HG02623 (cell line): ENCODE results near the gene RSPH1.

ENCODE experiments used
- ATAC-seq: cut with Tn5 transposase; IDR thresholded peaks from one replicate; pipeline ENCODE4 v1.9.1; 2021; ENCODE audit warnings: moderate library complexity; ENCODE audit not compliant: unreplicated experiment

The RSPH1 gene

DNA sequence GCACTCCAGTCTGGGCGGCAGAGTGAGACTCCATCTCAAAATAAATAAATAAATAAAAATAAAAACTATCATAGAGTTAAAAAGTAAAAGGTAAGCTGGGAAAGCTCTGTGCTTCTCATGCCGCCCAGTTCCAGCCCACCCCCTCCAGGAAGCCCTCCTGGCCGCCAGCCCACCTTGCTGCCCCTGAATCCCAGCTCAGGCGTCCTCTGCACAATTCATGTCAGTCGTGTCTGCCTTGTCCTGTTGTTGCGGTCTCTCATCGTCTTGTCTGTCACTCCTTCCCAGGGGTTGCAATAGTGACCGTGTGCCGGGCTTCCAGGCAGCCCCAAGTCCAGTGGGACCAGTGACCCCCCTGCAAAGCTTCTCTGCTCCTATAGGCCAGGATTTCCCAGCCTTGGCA lies 44.1 kb downstream of the RSPH1 start:
- ATAC-seq = no peak

DNA sequence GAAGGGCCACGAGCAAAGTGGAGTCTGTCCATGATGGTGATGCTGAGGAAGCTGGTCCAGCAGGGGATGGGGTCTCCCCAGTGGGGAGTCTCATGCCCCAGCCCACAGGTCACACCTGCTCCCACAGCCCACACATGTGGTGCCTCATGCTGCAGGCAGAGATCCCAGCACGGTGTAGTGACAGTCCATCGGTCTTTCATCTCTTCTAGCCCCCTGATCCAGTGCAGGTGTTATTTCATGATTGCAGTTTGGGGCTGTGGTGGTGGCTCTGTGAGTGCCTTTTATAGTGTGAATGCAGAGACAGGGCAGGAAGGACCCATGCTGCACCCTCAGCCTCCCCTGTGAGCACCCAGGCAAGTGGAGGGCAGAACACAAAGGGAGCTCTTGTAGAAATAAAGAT lies 47.3 kb downstream of the RSPH1 start:
- ATAC-seq = no peak

GRCh38 chr21:42447732-42448131 lies 48.3 kb downstream of the RSPH1 start:
- ATAC-seq = no peak

- no peak for ATAC-seq
Observed at GRCh38 chr21:42447182-42447581, 48.8 kb downstream of the RSPH1 start.

DNA sequence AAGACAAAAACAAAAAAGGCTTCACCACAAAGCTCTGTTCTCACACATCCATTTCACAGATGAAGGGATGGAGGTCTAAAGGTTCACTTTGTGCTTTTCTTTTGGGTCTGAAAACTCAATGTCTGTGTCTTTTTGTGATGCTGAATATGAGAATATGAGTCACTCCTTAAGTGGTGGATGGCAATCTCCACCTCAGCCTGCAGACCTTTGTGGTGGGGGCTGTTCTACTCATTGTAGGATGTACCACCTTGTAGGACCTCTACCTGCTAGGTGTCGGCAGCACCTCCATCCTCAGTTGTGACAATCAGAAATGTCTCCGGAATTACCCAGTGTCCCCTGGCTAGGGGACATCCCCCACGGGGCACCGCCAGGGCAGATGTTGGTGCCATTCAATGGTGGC lies 49.5 kb downstream of the RSPH1 start:
- ATAC-seq = no peak

- no peak for ATAC-seq
Observed at GRCh38 chr21:42445311-42445710, 50.7 kb downstream of the RSPH1 start.

- ATAC-seq = no peak
Observed at GRCh38 chr21:42444745-42445059, 51.3 kb downstream of the RSPH1 start.

DNA sequence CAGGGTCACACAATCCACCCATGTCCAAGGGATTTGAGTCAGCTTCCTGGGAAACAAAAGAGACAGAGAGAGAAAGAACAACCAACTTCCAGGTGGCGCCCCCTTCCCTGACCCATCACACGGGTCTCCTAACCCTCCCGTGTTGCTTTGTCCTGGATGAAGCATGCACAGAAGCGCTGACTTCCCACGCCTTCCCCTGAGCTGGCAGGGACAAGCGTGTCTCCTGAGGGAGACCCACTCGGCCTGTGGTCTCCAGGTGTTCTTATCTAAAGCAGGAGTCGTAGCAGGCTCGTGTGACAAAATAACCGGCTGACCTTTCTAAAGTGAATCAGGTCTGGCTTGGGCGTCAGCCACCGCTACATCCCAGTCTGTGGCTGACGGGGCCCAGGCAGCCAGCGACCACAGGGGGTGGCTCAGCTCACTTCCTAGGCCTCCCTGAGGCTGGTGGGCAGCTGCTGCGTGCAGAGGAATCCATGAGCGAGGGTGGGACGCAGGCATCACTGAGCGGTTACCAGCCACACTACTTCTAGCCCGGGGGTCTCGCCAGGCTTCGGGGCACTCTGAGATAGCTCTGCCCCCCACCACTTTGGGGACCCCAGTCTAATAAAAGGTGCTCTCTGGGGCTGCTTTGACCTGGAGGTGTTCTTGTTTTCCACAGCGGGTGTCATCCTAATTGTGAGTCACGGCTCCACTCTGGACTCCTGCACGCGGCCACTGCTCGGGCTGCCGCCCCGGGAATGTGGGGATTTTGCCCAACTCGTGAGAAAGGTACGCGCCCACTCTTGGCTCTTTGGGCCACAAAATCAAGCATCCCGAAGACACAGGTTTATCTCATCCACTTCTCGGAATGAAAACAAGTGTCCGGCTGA lies 51.9 kb downstream of the RSPH1 start:
- ATAC-seq = no peak

DNA sequence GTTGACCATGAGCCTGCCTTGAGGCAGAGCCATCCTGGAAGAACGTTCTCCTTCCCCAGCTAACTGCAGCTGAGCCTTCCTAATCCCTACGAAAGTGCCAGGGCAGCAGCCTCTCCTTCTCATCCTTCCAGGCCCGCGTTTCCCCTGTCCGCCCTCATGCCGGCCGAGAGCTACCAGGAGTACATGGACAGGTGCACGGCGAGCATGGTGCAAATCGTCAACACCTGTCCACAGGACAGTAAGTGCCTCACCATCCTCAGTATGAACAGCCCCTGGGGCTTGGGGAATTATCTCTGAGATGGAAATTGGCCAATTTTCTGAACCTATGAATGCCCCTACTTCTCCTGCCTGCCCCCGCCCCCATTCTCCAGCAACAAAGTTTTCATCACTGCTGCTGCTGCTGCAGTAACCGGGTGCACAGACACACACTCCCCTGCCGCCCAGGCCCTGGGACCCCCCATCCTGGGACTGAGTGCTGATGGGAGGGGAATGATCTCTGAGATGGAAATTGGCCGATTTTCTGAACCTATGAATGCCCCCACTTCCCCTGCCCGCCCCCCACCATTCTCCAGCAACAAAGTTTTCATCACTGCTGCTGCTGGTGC lies 52.7 kb downstream of the RSPH1 start:
- ATAC-seq = no peak

DNA sequence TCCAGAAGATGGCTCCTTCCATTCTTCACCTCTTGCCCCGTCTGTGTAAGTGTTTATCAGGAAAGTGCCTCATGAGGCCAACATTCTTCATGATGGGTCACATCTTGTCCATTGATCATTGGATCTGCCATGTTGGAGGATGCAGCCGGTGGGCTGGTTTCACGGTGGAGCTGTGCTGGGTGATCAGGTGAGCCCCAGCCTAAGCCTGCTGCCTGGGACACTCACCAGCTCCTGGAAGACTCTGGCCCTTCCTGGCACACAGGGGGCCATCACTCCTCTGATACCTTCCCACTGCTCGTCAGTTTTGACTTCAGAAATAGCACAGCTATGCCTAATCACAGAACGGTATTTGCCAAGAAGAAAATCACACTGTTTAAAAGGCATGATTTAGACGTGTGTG lies 54.1 kb downstream of the RSPH1 start:
- no peak for ATAC-seq

DNA sequence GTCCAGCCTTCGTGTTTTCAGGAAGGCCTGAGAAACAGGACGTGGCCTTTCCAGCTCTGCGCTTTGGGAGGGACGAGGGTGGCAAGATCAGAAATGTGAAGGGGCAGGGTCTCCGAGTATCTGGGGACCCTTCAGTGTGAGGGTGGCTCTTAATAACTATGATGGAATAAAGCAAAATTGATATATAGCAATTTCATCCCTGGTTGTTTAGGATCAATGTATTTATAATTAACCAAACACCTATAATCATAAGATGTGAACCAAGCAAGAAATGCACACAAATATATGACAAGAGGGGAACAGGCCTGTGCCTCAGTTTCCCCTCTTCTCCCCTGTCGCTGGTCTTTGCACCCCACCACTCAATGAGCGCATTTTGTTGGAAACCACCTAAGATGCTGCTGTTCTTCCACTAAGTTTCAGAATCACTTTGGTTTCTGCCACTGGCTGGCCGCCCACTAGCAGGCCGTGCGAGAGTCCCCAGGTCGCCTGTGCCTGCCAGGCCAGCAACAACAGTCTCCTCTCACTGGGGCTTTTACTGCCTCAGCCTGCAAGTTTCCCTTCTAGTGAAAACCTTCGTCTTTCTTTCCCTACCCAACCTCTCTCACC lies 55.7 kb downstream of the RSPH1 start:
- ATAC-seq = no peak

DNA sequence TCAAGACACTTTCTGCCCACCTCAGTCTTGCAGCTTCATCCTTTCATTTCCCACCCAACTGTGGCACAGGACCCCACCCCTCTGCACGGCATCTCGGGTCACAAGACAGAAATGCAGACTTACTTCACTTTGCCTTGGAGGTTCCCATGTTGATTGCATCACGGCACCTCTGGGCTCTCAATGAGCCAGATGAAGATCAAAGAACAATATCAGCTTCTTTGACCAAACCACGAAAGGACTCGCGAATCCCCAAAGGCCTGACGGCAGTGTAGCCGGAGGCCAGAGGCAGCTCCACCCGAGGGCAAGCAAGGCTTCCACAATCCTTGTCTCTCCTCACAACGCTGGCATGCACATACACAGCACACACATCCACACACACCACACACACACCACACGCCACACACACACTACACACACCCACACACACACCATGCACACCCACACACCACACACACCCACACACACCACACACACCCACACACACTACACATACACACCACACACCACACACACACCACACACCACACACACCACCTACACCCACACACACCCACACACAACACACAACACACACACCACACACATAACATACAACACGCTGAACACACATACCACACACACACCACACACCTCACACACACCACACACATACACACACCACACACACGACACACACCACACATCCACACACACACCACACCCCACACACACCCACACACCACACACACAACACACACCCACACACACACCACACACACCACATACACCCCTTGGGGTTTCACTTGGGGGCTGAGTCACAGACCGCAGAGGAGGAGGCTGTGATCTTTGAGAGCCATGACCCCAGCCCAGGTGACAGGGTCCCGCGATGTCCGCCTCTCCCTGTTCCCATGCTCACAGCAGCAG lies 56.5 kb downstream of the RSPH1 start:
- ATAC-seq = no peak

DNA sequence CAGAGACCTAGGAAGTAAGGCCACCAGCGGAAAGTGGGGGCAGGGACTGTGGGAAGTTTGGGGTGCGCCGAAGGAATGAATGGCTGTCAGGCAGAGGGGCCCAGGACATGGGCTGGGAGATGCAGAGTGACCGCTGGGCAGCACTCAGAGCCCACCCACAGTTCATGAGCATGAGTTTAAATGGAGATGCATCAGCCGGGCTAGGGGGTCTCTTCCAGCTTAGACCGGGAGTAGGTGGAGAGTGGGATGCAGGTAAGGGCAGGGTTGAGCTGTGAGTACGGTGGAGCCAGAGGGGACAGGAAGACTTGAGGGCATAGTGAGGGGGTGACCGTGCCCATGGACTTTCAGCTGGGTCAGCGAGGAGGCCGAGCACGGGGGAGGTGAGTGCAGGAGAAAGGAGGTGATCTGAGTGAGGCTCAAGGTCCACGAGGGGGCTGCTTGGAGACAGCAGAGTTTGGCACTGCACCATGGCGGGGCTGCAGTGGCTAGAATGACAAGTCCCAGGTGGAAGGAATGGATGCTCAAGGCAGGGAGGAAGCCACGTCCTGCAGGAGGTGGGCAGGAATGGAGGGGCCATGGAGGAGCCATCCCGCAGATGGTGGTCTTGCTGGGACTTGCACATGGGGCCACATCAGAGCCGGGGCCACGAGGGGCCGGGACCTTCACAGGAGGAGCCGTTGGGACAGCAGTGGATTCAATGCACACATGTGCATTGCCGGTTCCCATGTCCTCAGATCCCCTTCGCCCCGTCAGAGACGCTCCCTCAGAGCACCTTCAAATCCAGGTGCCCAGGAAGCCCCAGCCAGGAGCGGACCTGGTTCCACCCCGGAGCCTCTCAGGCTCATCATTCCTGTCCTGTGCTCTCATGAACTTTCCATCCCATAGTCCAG lies 57.5 kb downstream of the RSPH1 start:
- ATAC-seq = no peak

DNA sequence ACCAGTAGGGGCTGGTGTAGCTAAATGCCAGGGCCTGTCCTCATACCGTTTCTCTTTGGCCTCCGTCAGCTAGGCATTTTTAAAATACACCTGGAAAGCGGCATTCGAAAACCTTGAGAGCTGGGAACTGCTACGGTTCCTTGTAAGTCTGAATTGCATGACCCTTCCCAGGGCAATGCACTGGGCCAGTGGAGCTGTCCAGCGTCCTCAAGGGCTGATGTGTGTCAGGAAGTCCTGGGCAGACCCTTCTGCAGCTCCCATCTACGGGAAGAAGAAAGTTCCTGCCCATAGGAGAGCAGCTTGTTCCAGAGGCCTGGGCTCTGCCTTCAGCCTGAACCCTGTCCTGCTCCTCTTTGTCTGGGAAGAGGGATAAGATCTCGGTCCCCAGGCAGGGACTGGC lies 58.2 kb downstream of the RSPH1 start:
- no peak for ATAC-seq

DNA sequence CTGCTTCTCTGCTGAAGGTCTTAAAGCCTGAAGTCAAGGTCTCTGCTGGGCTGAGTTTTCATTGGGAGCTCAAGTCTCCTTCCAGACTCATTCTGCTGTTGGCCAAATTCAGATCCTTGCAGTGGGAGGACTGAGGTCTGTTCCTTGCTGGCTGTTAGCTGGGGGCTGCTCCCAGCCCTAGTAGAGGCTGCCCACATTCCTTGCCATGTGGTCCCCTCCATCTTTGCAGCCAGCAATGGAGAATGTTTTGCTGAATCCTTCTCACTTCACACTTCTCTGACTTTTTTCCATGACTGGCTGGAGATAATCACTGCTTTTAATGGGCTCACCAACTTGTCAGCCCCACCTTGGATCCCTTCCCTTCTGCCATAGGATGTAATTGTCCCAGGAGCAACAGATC lies 59.1 kb downstream of the RSPH1 start:
- ATAC-seq = no peak

- ATAC-seq = no peak
Observed at GRCh38 chr21:42435833-42436232, 60.2 kb downstream of the RSPH1 start.

GRCh38 chr21:42435401-42435800 lies 60.6 kb downstream of the RSPH1 start:
- no peak for ATAC-seq

DNA sequence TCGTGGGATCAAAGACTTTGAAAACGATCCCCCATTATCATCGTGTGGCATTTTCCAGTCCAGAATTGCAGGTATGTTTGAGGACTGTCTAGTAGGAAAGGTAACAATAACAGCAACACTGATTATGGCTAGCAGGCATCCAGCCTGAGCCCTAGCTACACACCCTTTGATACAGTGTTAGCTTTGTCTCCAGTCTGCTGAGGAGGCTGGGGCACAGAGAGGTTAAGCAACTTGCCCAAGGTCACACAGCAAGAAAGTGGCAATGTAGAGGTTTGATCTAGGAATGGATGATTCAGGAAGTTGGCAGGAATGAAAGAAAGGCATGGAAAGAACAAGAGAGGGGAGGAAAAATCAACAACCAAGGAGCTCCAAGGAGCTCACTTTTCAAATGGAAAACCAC lies 61.1 kb downstream of the RSPH1 start:
- ATAC-seq = no peak

GRCh38 chr21:42433946-42434551 lies 62.0 kb downstream of the RSPH1 start:
- no peak for ATAC-seq

DNA sequence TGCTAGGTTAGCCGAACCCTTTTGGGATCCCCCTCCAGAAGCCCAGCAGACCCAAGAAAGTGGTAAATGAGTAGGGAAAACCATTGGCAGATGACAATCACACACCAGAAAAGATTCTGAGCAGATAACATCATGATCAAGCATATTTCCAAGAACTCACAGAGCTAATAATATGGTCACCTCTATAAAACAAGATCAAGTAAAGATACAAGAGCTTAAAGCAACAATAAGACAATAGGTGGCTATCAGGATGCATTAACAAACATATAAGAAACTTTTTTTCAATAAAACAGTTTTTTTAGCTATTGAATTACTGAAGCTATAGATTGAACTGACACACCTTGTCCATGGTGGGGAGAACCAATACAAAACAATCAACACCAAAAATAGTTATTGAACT lies 63.3 kb downstream of the RSPH1 start:
- ATAC-seq = no peak
